Liver (tissue), 9 donors: ENCODE data around the gene PLA2G5. TPM values are rescaled to one million over a fixed set of nuclear protein-coding genes. Genes with fewer than 3 reads are reported as not detected.

ENCODE experiments used
- DNase-seq: peaks from one replicate; pipeline ENCODE4 v3.0.0-alpha.2; 2017; ENCODE audit warnings: low spot score
- H3K27ac ChIP-seq, 2 donors: one replicate each; pipeline ENCODE4 v1.7.0; 2013; ENCODE audit warnings: inconsistent platforms in 2 of 2, low read length in 2 of 2, control low read depth in 1 of 2, low read depth in 1 of 2, mild to moderate bottlenecking in 1 of 2
- H3K27me3 ChIP-seq, 4 donors: one replicate each; pipeline versions ENCODE4 v1.6.1 to v1.7.0; 2013; ENCODE audit warnings: low read length in 3 of 4, inconsistent platforms in 1 of 4, mild to moderate bottlenecking in 1 of 4, moderate library complexity in 1 of 4; ENCODE audit not compliant: control insufficient read depth in 4 of 4, insufficient read depth in 4 of 4
- H3K36me3 ChIP-seq, 4 donors: one replicate each; pipeline versions ENCODE4 v1.6.1 to v1.7.0; 2013; ENCODE audit warnings: low read length in 3 of 4, mild to moderate bottlenecking in 3 of 4, low read depth in 1 of 4, moderate library complexity in 1 of 4; ENCODE audit not compliant: control insufficient read depth in 4 of 4, insufficient read depth in 3 of 4
- H3K4me1 ChIP-seq, 4 donors: one replicate each; pipeline versions ENCODE4 v1.6.1 to v1.7.0; 2013; ENCODE audit warnings: low read length in 3 of 4, mild to moderate bottlenecking in 3 of 4, moderate library complexity in 1 of 4; ENCODE audit not compliant: control insufficient read depth in 4 of 4, insufficient read depth in 4 of 4
- H3K4me3 ChIP-seq, 3 donors: one replicate each; pipeline versions ENCODE4 v1.6.1 to v1.7.0; 2013; ENCODE audit warnings: low read length in 3 of 3, control low read depth in 1 of 3, low read depth in 1 of 3, mild to moderate bottlenecking in 1 of 3
- H3K9ac ChIP-seq, 2 donors: one replicate each; pipeline ENCODE4 v1.7.0; 2013; ENCODE audit warnings: low read length in 2 of 2, mild to moderate bottlenecking in 2 of 2, moderate library complexity in 2 of 2, control low read depth in 1 of 2, low read depth in 1 of 2
- H3K9me3 ChIP-seq, 4 donors: one replicate each; pipeline versions ENCODE4 v1.6.1 to v1.7.0; 2013; ENCODE audit warnings: low read length in 3 of 4; ENCODE audit not compliant: control insufficient read depth in 4 of 4
- ATF3 ChIP-seq: IDR thresholded peaks from 2 replicates; pipeline ENCODE4 v1.6.1; 2016; ENCODE audit warnings: antibody characterized with exemption
- EGR1 ChIP-seq, 2 donors: IDR thresholded peaks; 2 replicates each; pipeline ENCODE4 v1.6.1; 2016 to 2018; ENCODE audit warnings: antibody characterized with exemption in 2 of 2, low read depth in 2 of 2
- FOXA2 ChIP-seq: IDR thresholded peaks from 2 replicates; pipeline ENCODE4 v1.6.1; 2016; ENCODE audit warnings: antibody characterized with exemption
- HNF4A ChIP-seq, 2 donors: conservative IDR thresholded peaks; 2 replicates each; pipeline ENCODE4 v1.6.1; 2016; ENCODE audit warnings: antibody characterized with exemption in 2 of 2, mild to moderate bottlenecking in 2 of 2
- HNF4G ChIP-seq: IDR thresholded peaks from 2 replicates; pipeline ENCODE4 v1.6.1; 2016; ENCODE audit warnings: antibody characterized with exemption
- JUND ChIP-seq, 2 donors: IDR thresholded peaks; 2 replicates each; pipeline ENCODE4 v1.6.1; 2016; ENCODE audit warnings: antibody characterized with exemption in 2 of 2
- MAX ChIP-seq: IDR thresholded peaks from 2 replicates; pipeline ENCODE4 v1.6.1; 2016; ENCODE audit warnings: antibody characterized with exemption
- NR2F2 ChIP-seq: IDR thresholded peaks from 2 replicates; pipeline ENCODE4 v1.6.1; 2016; ENCODE audit warnings: antibody characterized with exemption
- RAD21 ChIP-seq, 2 donors: IDR thresholded peaks; 2 replicates each; pipeline ENCODE4 v1.6.1; 2016; ENCODE audit warnings: antibody characterized with exemption in 2 of 2, mild to moderate bottlenecking in 2 of 2
- REST ChIP-seq: IDR thresholded peaks from 2 replicates; pipeline ENCODE4 v1.6.1; 2016; ENCODE audit warnings: antibody characterized with exemption, mild to moderate bottlenecking
- RXRA ChIP-seq, 2 donors: IDR thresholded peaks; 2 replicates each; pipeline ENCODE4 v1.6.1; 2017 to 2018; ENCODE audit warnings: antibody characterized with exemption in 2 of 2, mild to moderate bottlenecking in 1 of 2
- YY1 ChIP-seq: IDR thresholded peaks from 2 replicates; pipeline ENCODE4 v1.6.1; 2016; ENCODE audit warnings: antibody characterized with exemption, mild to moderate bottlenecking
- WGBS: extraction: QIAGEN DNeasy Blood & Tissue Kit; methylation state at CpG from one replicate; pipeline ENCODE4 v1.1.7; 2013; 5-methylcytosine and 5-hydroxymethylcytosine counted together
- polyA plus RNA-seq, 2 donors: library from polyadenylated mRNA; stranded (reverse) in 1 of 2; unstranded in 1 of 2; fragments of 200-250 nt in 1 of 2; fragments of >200 nt in 1 of 2; fragmentation: Nextera tagmentation in 1 of 2; extraction: Ambion mirVana in 1 of 2; gene quantifications; one replicate each; pipeline versions ENCODE4 v1.2.1 to v1.2.3, GENCODE V29; 2013 to 2015
- total RNA-seq, 2 donors: library from RNA; depleted of rRNA; stranded (reverse); fragments of >200 nt; gene quantifications; one replicate each; pipeline ENCODE4 v1.2.3, GENCODE V29; 2014
- TF ChIP-seq, protein P1 (sequence below): IDR thresholded peaks from 2 replicates; pipeline ENCODE4 v1.6.1; 2016; ENCODE audit warnings: antibody characterized with exemption
- donor health status: healthy.
- donor health status: healthy.
- donor health status: healthy.
- donor health status: healthy.
- donor health status: healthy.

PLA2G5 gene
- total and polyA plus RNA-seq, 4 donors: 2.0 to 2.9 (median 2.3) TPM; not detected in 1

DNA sequence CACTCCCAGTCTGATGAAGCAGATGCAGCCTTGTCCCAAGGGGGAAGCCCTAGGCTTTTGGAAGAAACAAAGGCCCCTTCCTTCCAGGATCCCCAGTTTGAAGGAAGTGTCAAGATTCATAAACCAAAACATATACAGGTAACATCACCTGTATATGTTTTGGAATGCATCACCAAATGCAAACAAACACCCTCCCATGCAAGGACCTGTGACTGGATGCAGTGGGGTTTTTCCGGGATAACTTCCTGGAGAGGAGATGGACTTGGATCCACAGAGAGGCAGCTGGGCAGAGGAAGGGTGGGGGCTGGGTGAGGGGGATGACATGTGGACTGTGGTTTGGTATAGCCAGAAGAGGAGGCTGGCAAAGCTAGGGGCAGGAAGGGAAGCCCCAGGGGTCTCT is 67.6 kb downstream of the PLA2G5 start:
- H3K9ac ChIP-seq: no peak overlapping the region
- no peak overlapping the region for H3K27ac ChIP-seq
- H3K4me3 ChIP-seq: no peak overlapping the region
- H3K9me3 ChIP-seq: no peaks in the 10 kb centered on the region
- TF ChIP-seq JUND (IDR thresholded peaks at IDR 0.05) (no peak), RAD21 (IDR thresholded peaks at IDR 0.05) (no peak), REST (no peak)
- DNase-seq: no peak
- H3K36me3 ChIP-seq: no peaks in the 10 kb centered on the region
- WGBS: 92% methylated on average over 1 of the region's 1 CpG
- H3K4me1 ChIP-seq: no peaks in the 10 kb centered on the region
- no peaks in the 10 kb centered on the region for H3K27me3 ChIP-seq

DNA sequence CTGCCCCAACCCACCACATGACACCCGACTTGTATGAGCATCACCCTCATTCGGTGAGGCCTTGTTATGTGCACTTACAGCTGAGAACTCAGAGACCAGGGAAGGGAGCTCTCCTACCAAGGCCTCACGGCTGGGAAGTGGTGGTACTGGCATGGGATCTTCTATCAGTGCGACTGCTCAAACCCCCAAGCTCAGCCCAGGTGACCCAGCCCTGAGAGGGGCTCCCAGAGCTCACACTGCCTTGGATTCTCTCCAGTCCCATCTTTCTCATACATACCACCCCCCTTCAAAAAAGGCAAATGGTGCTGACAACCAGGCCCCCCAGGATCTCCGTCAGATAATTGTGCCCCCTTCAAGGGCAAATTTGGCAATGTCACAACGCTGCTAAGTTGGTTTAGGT is 68.4 kb downstream of the PLA2G5 start:
- DNase-seq: no peak
- no peak overlapping the region for H3K9ac ChIP-seq
- no peaks in the 10 kb centered on the region for H3K27me3 ChIP-seq
- 92% methylated on average over 6 of the region's 6 CpGs for WGBS
- H3K36me3 ChIP-seq: no peaks in the 10 kb centered on the region
- H3K4me3 ChIP-seq: no peak overlapping the region
- no peaks in the 10 kb centered on the region for H3K4me1 ChIP-seq
- TF ChIP-seq EGR1 (IDR thresholded peaks at IDR 0.05; ENCODE audit: low read depth in 2 of 2): no peak
- TF ChIP-seq HNF4A (conservative IDR thresholded peaks at IDR 0.05): no peak
- TF ChIP-seq HNF4G: no peak
- TF ChIP-seq ATF3: no peak
- TF ChIP-seq FOXA2: no peak
- TF ChIP-seq YY1: no peak
- no peak for TF ChIP-seq NR2F2
- TF ChIP-seq, protein P1, sequence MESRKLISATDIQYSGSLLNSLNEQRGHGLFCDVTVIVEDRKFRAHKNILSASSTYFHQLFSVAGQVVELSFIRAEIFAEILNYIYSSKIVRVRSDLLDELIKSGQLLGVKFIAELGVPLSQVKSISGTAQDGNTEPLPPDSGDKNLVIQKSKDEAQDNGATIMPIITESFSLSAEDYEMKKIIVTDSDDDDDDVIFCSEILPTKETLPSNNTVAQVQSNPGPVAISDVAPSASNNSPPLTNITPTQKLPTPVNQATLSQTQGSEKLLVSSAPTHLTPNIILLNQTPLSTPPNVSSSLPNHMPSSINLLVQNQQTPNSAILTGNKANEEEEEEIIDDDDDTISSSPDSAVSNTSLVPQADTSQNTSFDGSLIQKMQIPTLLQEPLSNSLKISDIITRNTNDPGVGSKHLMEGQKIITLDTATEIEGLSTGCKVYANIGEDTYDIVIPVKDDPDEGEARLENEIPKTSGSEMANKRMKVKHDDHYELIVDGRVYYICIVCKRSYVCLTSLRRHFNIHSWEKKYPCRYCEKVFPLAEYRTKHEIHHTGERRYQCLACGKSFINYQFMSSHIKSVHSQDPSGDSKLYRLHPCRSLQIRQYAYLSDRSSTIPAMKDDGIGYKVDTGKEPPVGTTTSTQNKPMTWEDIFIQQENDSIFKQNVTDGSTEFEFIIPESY: no peak
- TF ChIP-seq RXRA (IDR thresholded peaks at IDR 0.05): no peak
- no peak for TF ChIP-seq MAX
- TF ChIP-seq REST: no peak
- no peak overlapping the region for H3K27ac ChIP-seq
- H3K9me3 ChIP-seq: no peaks in the 10 kb centered on the region
